HS-27A (cell line): Measurements from ENCODE around the gene PARD3.

Experiments used
- DNase-seq: peaks from one replicate; pipeline ENCODE4 v3.0.0-alpha.2; 2012; ENCODE audit warnings: low read depth, missing footprints

Gene PARD3

GRCh38 chr10:34156781-34157425 is 658.2 kb downstream of the PARD3 start:
- DNase-seq = no peak

- DNase-seq = no peak
These were observed 659.3 kb downstream of the PARD3 start for GRCh38 chr10:34155812-34156211.

- no peak for DNase-seq
These were observed 660.7 kb downstream of the PARD3 start for GRCh38 chr10:34154383-34154900.

GRCh38 chr10:34153663-34154382 is 661.3 kb downstream of the PARD3 start:
- no peak for DNase-seq

- DNase-seq = no peak
These were observed 662.7 kb downstream of the PARD3 start for GRCh38 chr10:34152434-34152833.

- no peak for DNase-seq
These were observed 663.2 kb downstream of the PARD3 start for GRCh38 chr10:34151931-34152330.

- DNase-seq = no peak
These were observed 663.6 kb downstream of the PARD3 start for GRCh38 chr10:34151481-34151880.

GRCh38 chr10:34150103-34150502 is 665.0 kb downstream of the PARD3 start:
- DNase-seq = no peak

- DNase-seq = no peak
These were observed 666.8 kb downstream of the PARD3 start for GRCh38 chr10:34148305-34148657.

- no peak for DNase-seq
These were observed 667.3 kb downstream of the PARD3 start for GRCh38 chr10:34147641-34148304.

- DNase-seq = peak; percentile 41
These were observed 669.4 kb downstream of the PARD3 start for GRCh38 chr10:34145715-34146114.

- DNase-seq = no peak
These were observed 671.6 kb downstream of the PARD3 start for GRCh38 chr10:34143466-34143865.

- no peak for DNase-seq
These were observed 673.9 kb downstream of the PARD3 start for GRCh38 chr10:34141032-34141680.

GRCh38 chr10:34139559-34139958 is 675.5 kb downstream of the PARD3 start:
- no peak for DNase-seq

GRCh38 chr10:34137955-34138354 is 677.1 kb downstream of the PARD3 start:
- DNase-seq = no peak

GRCh38 chr10:34137201-34137600 is 677.9 kb downstream of the PARD3 start:
- no peak for DNase-seq

- no peak for DNase-seq
These were observed 679.6 kb downstream of the PARD3 start for GRCh38 chr10:34135515-34135914.

GRCh38 chr10:34134602-34135001 is 680.5 kb downstream of the PARD3 start:
- no peak for DNase-seq

GRCh38 chr10:34133406-34133805 is 681.7 kb downstream of the PARD3 start:
- DNase-seq = no peak

GRCh38 chr10:34131152-34131551 is 683.9 kb downstream of the PARD3 start:
- no peak for DNase-seq

GRCh38 chr10:34127676-34128075 is 687.4 kb downstream of the PARD3 start:
- DNase-seq = no peak

GRCh38 chr10:34126371-34127151 is 688.5 kb downstream of the PARD3 start:
- DNase-seq = no peak
